K562 (cell line): ENCODE data around the gene DRC1. TPM values are rescaled to one million over a fixed set of nuclear protein-coding genes. Genes with fewer than 3 reads are reported as not detected.
A peak's percentile ranks its signal among the peaks of the same experiment; 100 is the strongest.

Experiments used
- ADNP ChIP-seq: fragments of 200-800 bp; sonication (Bioruptor generic); IDR thresholded peaks from 2 replicates; pipeline ENCODE4 v1.6.1; 2016; ENCODE audit warnings: missing genetic modification characterization, missing compliant biosample characterization
- CBFA2T2 ChIP-seq: fragments of 450-650 bp; conservative IDR thresholded peaks from 2 replicates; pipeline ENCODE4 v1.6.1; 2017; ENCODE audit warnings: mild to moderate bottlenecking
- CBFB ChIP-seq: sonication (generic); formaldehyde crosslinking; IDR thresholded peaks from 2 replicates; pipeline ENCODE4 v1.4.0; 2020; ENCODE audit warnings: mild to moderate bottlenecking, missing genetic modification reagents
- CBX1 ChIP-seq: sonication (generic); IDR thresholded peaks from 2 replicates; pipeline ENCODE4 v1.6.1; 2016; ENCODE audit warnings: antibody characterized with exemption, low read depth, mild to moderate bottlenecking
- CBX2 ChIP-seq: fragments of 200-600 bp; sonication (generic); IDR thresholded peaks from one replicate; pipeline ENCODE4 v1.6.1; 2012; ENCODE audit warnings: mild to moderate bottlenecking, low read length, inconsistent platforms; ENCODE audit not compliant: insufficient read depth, poor library complexity, severe bottlenecking
- DNMT1 ChIP-seq: fragments of 450-650 bp; IDR thresholded peaks from 2 replicates; pipeline ENCODE4 v1.6.1; 2016; ENCODE audit warnings: antibody characterized with exemption, mild to moderate bottlenecking
- EP400 ChIP-seq: fragments of 450-650 bp; IDR thresholded peaks from 2 replicates; pipeline ENCODE4 v1.6.1; 2017; ENCODE audit warnings: antibody characterized with exemption, mild to moderate bottlenecking, moderate library complexity
- EWSR1 ChIP-seq: fragments of 450-650 bp; IDR thresholded peaks from 2 replicates; pipeline ENCODE4 v1.6.1; 2018; ENCODE audit warnings: borderline replicate concordance, mild to moderate bottlenecking, low read depth, moderate library complexity; ENCODE audit not compliant: partially characterized antibody
- FOSL1 ChIP-seq: fragments of 200-800 bp; sonication (Bioruptor generic); conservative IDR thresholded peaks from 2 replicates; pipeline ENCODE4 v1.6.1; 2016; ENCODE audit warnings: missing genetic modification characterization, missing compliant biosample characterization
- GATAD2A ChIP-seq: fragments of 450-650 bp; IDR thresholded peaks from 2 replicates; pipeline ENCODE4 v1.6.1; 2017
- NEUROD1 ChIP-seq: fragments of 150-350 bp; IDR thresholded peaks from 2 replicates; pipeline ENCODE4 v1.6.1; 2014; ENCODE audit warnings: borderline replicate concordance, low read length, low read depth; ENCODE audit not compliant: partially characterized antibody
- NONO ChIP-seq, 2 experiments: fragments of 200-400 bp in 1 of 2; fragments of 450-650 bp in 1 of 2; formaldehyde crosslinking in 1 of 2; IDR thresholded peaks; 2 replicates each; pipeline ENCODE4 v1.6.1; 2017; ENCODE audit warnings: low read depth in 2 of 2, mild to moderate bottlenecking in 2 of 2, moderate library complexity in 2 of 2, low read length in 1 of 2
- POLR2AphosphoS5 ChIP-seq: IDR thresholded peaks from 2 replicates; pipeline ENCODE4 v1.6.1; 2011; ENCODE audit warnings: mild to moderate bottlenecking, low read depth, low read length, moderate library complexity; ENCODE audit not compliant: control insufficient read depth, insufficient read depth
- SREBF1 ChIP-seq: fragments of 150-350 bp; IDR thresholded peaks from 2 replicates; pipeline ENCODE4 v1.6.1; 2014; ENCODE audit warnings: antibody characterized with exemption, low read depth, low read length, borderline replicate concordance
- SREBF2 ChIP-seq: sonication (generic); formaldehyde crosslinking; IDR thresholded peaks from 2 replicates; pipeline ENCODE4 v1.4.0; 2020; ENCODE audit warnings: mild to moderate bottlenecking, missing genetic modification reagents
- SRF ChIP-seq, 2 experiments: fragments of 250-450, 450-650 bp in 1 of 2; sonication (Bioruptor Pico) in 1 of 2; sonication (generic) in 1 of 2; formaldehyde crosslinking; IDR thresholded peaks; 2 replicates each; pipeline versions ENCODE4 v1.5.0 to v1.5.1; 2020 to 2022; ENCODE audit warnings: mild to moderate bottlenecking in 1 of 2, missing genetic modification reagents in 1 of 2
- TAF7 ChIP-seq: fragments of 450-650 bp; IDR thresholded peaks from 2 replicates; pipeline ENCODE4 v1.6.1; 2016; ENCODE audit warnings: missing genetic modification characterization, missing compliant biosample characterization
- TBP ChIP-seq: optimal IDR thresholded peaks from 2 replicates; pipeline ENCODE3; 2011; ENCODE audit warnings: low read depth, low read length, improper control_type of control experiment
- TCF7L2 ChIP-seq: fragments of 150-350 bp; IDR thresholded peaks from 2 replicates; pipeline ENCODE4 v1.6.1; 2016; ENCODE audit warnings: low read depth, mild to moderate bottlenecking, low read length, moderate library complexity
- THRAP3 ChIP-seq: fragments of 450-650 bp; IDR thresholded peaks from 2 replicates; pipeline ENCODE4 v1.6.1; 2016; ENCODE audit warnings: mild to moderate bottlenecking, inconsistent platforms, borderline replicate concordance
- WHSC1 ChIP-seq: IDR thresholded peaks from one replicate; pipeline ENCODE4 v1.6.1; 2012; ENCODE audit warnings: low read length, control low read depth, inconsistent platforms
- ZBED1 ChIP-seq: IDR thresholded peaks from 2 replicates; pipeline ENCODE4 v1.6.1; 2014
- ZC3H8 ChIP-seq: fragments of 450-650 bp; IDR thresholded peaks from 2 replicates; pipeline ENCODE4 v1.6.1; 2017
- ZEB2 ChIP-seq: fragments of 450-650 bp; IDR thresholded peaks from 2 replicates; pipeline ENCODE4 v1.6.1; 2016
- ZNF79 ChIP-seq: fragments of 250-450 bp; sonication (Bioruptor Pico); IDR thresholded peaks from 2 replicates; pipeline ENCODE4 v1.4.0; 2020; ENCODE audit warnings: low read depth, mild to moderate bottlenecking, moderate library complexity
- ZZZ3 ChIP-seq: fragments of 450-650 bp; IDR thresholded peaks from 2 replicates; pipeline ENCODE4 v1.6.1; 2016; ENCODE audit warnings: antibody characterized with exemption, mild to moderate bottlenecking, moderate library complexity
- polyA plus RNA-seq, 8 experiments: library from polyadenylated mRNA; depleted of rRNA in 4 of 8; stranded (reverse) in 5 of 8; unstranded in 3 of 8; fragments of >200 nt; fragmentation: Nextera tagmentation in 2 of 8; fragmentation: Illumina TruSeq in 1 of 8; extraction: Ambion mirVana in 2 of 8; extraction: Trizol in 1 of 8; gene quantifications; 2 replicates each; pipeline versions ENCODE4 v1.2.1 to v1.2.3, GENCODE V29; 2011 to 2014; ENCODE audit warnings: inconsistent platforms in 1 of 8, missing spikeins in 1 of 8
- total RNA-seq, 7 experiments: library from RNA; depleted of rRNA in 6 of 7; stranded (reverse); fragments of >200 nt in 6 of 7; fragmentation: Illumina TruSeq in 2 of 7; extraction: Trizol in 2 of 7; gene quantifications; 2 replicates each; pipeline versions ENCODE4 v1.2.1 to v1.2.3, GENCODE V29; 2011 to 2021; ENCODE audit warnings: low replicate concordance in 1 of 7
- TF ChIP-seq, protein P1 (sequence below): sonication (generic); formaldehyde crosslinking; IDR thresholded peaks from 2 replicates; pipeline ENCODE4 v1.4.0; 2020; ENCODE audit warnings: mild to moderate bottlenecking, missing genetic modification reagents
- TF ChIP-seq, protein P2 (sequence below): fragments of 250-450 bp; sonication (Bioruptor Pico); IDR thresholded peaks from 2 replicates; pipeline ENCODE4 v1.8.0; 2022; ENCODE audit warnings: inconsistent platforms, mild to moderate bottlenecking, moderate library complexity, borderline replicate concordance

The DRC1 gene
- total and polyA plus RNA-seq, 9 of the 15 experiments (the other 6 are each of a cell fraction or from before 2014, with no cell fraction given) = 0.07 to 0.10 TPM; not detected in 7

DNA sequence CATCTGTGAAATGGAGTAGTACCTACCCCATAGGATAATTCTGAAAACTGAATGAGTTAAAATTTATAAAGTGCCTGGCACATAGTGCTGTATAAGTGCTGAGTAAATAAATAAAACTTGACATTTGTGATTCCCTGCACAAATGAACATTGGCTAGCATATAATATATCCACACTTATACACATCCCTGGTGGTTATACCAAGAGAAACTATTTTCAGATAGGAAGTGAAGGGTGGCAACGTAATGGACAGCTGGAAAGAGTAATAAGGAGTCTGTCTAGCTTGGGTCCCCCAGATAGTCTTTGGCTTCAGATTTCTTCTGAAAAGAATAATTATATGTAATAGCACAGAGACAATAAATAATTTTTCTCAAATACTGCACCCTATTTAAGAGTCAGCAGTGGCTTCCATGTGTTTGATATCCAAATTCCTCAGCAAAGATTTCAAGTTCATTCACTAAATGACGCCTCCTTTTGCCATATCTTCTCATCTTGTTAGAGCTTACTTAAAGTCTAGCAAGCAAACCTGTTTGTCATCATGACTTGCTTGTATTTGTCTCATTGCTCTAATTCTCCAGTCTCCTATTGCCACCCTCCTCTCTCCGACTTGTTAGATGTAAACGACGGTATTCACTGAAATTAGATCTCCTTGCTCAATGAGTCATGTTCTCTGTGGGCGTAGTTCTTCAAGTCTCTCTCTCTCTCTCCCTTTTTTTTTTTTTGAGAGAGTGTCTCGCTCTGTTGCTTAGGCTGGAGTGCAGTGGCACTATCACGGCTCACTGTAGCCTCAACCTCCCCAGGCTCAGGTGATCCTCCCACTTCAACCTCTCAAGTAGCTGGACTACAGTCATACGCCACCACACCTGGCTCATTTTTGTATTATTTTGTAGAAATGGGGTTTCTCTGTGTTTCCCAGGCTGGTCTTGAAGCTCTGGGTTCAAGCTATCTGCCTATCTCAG is 46.4 kb upstream of the DRC1 start (continued):
- TF ChIP-seq SRF (CRISPR knock-in tag; IDR thresholded peaks at IDR 0.05) (no peak; a peak in 1 of 4 replicates), ZNF79 (CRISPR knock-in tag) (no peak), CBFB (CRISPR knock-in tag) (no peak), CBX1 (no peak), GATAD2A (0 out of 2 replicates have a peak, but pooled peaks have one; percentile 55), SREBF1 (no peak), FOSL1 (tag) (peak; percentile 98), THRAP3 (no peak), NONO (IDR thresholded peaks at IDR 0.05; ENCODE audit: low read depth in 2 of 2, low read length in 1 of 2) (no peak), CBX2 (no peak), ZC3H8 (no peak), TAF7 (tag) (no peak), ADNP (tag) (peak; percentile 73), ZEB2 (peak; percentile 68; the same call in 1 of the 2 replicates), DNMT1 (no peak), ZZZ3 (no peak), CBFA2T2 (0 out of 2 replicates have a peak, but pooled peaks have one; percentile 2), EWSR1 (no peak), EP400 (peak; percentile 71), POLR2AphosphoS5 (peak; percentile 22; the same call in 1 of the 2 replicates), WHSC1 (no peak), ZBED1 (no peak), SREBF2 (CRISPR knock-in tag) (no peak), TCF7L2 (no peak), TBP (no peak), NEUROD1 (peak; percentile 50)
- TF ChIP-seq, protein P1, sequence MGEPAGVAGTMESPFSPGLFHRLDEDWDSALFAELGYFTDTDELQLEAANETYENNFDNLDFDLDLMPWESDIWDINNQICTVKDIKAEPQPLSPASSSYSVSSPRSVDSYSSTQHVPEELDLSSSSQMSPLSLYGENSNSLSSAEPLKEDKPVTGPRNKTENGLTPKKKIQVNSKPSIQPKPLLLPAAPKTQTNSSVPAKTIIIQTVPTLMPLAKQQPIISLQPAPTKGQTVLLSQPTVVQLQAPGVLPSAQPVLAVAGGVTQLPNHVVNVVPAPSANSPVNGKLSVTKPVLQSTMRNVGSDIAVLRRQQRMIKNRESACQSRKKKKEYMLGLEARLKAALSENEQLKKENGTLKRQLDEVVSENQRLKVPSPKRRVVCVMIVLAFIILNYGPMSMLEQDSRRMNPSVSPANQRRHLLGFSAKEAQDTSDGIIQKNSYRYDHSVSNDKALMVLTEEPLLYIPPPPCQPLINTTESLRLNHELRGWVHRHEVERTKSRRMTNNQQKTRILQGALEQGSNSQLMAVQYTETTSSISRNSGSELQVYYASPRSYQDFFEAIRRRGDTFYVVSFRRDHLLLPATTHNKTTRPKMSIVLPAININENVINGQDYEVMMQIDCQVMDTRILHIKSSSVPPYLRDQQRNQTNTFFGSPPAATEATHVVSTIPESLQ (CRISPR knock-in tag) = no peak
- TF ChIP-seq, protein P2, sequence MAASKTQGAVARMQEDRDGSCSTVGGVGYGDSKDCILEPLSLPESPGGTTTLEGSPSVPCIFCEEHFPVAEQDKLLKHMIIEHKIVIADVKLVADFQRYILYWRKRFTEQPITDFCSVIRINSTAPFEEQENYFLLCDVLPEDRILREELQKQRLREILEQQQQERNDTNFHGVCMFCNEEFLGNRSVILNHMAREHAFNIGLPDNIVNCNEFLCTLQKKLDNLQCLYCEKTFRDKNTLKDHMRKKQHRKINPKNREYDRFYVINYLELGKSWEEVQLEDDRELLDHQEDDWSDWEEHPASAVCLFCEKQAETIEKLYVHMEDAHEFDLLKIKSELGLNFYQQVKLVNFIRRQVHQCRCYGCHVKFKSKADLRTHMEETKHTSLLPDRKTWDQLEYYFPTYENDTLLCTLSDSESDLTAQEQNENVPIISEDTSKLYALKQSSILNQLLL (CRISPR knock-in tag) = no peak
